K562 (cell line): ENCODE measurements around the gene PRR11.

Experiments used
- CTCF ChIP-seq, 3 experiments: IDR thresholded peaks in 2 of 3; conservative IDR thresholded peaks in 1 of 3; 2 replicates each; pipeline ENCODE4 v1.5.1; 2011 to 2012; ENCODE audit warnings: low read length in 3 of 3, mild to moderate bottlenecking in 3 of 3, control low read depth in 2 of 3, improper control_type of control experiment in 1 of 3, inconsistent platforms in 1 of 3, low read depth in 1 of 3, mixed read lengths in 1 of 3, moderate library complexity in 1 of 3; ENCODE audit not compliant: insufficient read depth in 2 of 3
- SMC3 ChIP-seq: conservative IDR thresholded peaks from 2 replicates; pipeline ENCODE4 v1.6.1; 2011; ENCODE audit warnings: low read depth, low read length, improper control_type of control experiment; ENCODE audit not compliant: insufficient read depth

GRCh38 chr17:59223813-59224212, 68.3 kb downstream of the PRR11 start:
- TF ChIP-seq CTCF (IDR thresholded peaks at IDR 0.05 in 2 of 3, conservative IDR thresholded peaks at IDR 0.05 in 1 of 3; ENCODE audit: insufficient read depth in 2 of 3, low read depth in 1 of 3, low read length in 3 of 3) (no peak), SMC3 (no peak)
